ENCODE results near the gene FBXW9.
"Not testable (repeated sequence)": the region's sequence is repeated elsewhere in the genome, so short reads cannot be mapped to it uniquely, and the experiment has no call there.

The FBXW9 gene

DNA sequence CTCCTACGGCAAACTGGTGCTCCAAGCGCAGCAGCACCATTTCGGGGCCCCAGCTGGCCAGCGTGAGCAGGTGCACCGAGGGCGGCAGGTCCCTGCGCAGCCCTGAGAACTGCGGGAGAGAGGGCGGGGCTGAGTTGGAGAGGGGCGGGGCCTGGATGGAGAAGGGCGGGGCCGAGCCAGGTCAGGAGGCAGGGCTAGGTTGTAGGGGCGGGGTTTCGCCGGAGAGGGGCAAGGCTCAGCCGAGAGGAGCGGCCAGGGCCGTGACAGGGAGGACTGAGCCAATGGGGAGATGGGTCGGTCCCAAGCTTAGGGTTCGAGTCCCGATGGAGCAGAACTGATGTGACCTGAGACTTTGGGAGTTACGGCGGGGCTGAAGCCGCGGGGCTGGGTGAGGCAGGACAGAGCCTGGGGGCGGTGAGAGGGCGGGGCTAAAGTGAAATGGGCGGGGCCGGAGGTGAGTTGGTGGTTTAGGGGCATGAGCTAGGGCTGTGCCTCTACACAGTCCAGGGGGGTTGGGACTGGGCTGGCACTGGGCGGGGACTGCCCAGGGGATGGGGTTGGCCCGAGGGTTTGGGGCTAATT is 48.9 kb downstream of the FBXW9 start:
- no peak for DNase-seq

DNA sequence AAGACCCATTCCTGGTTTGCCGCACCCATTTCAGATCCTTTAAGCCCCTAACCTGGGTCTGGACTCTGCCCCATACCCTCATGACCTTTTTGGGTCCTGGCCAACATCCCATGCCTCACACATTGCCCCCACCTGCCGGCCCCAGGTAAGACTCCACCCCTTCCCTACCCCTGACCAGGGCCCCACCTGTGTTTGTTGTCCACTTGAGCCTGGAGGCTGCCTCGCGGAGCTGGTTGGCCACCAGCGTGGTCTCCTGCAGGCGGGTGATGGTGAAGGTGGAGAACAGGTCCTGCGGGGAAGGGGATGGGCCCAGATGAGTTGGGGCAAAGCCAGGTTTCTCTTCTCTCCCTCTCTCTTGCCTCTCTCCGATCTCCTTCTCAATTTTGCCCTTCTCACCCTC is 49.4 kb downstream of the FBXW9 start:
- DNase-seq = no peak

DNA sequence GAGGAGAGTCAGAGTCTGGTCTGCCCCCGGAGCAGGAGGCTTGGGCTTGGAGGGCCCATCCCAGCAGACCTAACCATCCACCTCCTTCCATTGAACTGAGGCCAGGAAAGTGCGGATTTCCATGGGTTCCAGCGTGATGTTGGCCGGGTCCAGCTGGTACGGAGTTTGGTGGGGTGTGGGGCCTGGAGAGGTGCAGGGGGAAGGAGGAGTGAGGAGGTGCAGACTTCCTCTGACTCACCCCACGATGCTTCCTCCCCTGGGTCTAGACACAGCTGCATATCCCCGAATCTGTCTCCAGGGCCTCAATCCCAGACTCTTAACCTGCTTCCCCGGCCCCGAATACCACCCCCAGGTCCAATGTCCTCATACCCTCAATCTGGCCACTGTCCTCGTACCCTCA is 49.9 kb downstream of the FBXW9 start:
- no peak for DNase-seq

- not testable (repeated sequence) for DNase-seq
Measured at GRCh38 chr19:12643716-12644115, 52.7 kb downstream of the FBXW9 start.

DNA sequence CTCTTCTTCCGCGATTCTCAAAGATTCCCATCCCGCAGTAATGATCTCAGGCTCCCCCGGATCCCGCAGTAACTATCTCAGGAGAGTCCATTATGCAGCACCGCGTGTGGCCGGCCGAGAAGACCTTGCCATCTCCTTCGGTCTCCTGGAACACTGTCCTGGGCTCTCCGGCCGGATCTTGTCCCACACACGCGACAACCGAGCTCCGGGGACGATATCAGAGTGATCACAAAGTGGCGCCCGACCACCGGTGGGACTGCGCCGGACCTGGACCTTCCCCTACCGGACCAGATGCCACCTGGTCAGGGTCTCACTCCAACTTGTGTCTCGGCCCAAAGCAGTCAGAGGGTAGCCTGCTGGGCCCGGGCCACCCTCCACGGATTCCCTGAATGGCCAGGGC is 53.9 kb downstream of the FBXW9 start:
- no peak for DNase-seq

GRCh38 chr19:12641456-12641855 is 55.0 kb downstream of the FBXW9 start:
- DNase-seq = no peak

DNA sequence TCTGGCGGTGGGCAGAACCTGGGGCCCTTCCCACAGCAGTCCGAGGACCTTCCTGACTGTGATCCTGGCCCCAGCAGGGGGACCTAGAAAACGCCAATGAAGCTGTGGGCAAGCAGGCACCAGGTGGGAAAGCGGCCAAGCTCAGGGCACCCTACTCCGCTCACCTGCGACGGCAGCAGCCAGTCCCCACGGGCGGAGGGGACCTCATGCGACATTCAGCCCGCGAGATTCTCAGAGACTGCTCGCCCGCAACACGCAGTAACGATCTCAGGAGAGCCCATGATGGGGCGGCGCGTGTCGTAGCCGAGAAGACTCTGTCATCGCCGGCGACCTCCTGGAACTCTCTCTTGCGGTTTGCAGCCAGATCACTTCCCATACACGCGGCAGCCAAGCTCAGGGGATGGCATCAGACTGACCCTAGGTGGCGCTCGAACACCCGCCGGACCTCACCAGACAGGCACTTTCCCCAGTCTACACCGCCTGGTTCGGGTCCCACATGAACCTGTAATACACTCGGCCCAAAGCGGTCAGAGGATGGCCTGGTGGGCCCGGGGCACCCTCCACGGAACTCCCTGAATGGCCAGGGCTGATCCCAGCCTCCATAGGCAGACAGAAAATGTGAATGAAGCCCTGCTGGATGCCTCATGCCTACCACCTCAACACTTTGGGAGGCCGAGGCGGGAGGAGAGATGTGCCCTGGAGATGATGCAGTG is 56.4 kb downstream of the FBXW9 start:
- peak; percentile 42 for DNase-seq
